HG03457 (cell line): ENCODE measurements around the gene RABGAP1.

Experiments used
- ATAC-seq: cut with Tn5 transposase; IDR thresholded peaks from one replicate; pipeline ENCODE4 v1.9.1; 2021; ENCODE audit warnings: moderate number of reproducible peaks; ENCODE audit not compliant: unreplicated experiment

The RABGAP1 gene

GRCh38 chr9:123007269-123007668 is 66.4 kb downstream of the RABGAP1 start:
- ATAC-seq = no peak

DNA sequence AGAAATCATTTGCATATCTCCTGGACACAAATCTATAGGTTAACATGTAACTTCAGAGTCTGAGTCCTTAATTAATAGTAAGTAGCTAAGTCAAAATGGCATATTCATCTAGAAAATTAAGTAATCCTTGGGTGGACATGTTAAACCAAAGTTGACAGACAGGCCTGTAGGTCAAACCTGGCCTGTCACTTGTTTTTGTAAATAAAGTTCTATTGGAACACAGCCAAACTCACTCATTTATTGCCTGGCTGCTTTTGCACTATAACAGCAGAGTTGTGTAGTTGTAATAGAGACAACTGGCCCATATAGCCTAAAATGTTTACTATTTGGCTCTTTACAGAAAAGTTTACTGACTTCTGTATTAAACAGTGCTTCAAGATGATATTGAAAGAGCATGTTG is 68.1 kb downstream of the RABGAP1 start:
- ATAC-seq = no peak

DNA sequence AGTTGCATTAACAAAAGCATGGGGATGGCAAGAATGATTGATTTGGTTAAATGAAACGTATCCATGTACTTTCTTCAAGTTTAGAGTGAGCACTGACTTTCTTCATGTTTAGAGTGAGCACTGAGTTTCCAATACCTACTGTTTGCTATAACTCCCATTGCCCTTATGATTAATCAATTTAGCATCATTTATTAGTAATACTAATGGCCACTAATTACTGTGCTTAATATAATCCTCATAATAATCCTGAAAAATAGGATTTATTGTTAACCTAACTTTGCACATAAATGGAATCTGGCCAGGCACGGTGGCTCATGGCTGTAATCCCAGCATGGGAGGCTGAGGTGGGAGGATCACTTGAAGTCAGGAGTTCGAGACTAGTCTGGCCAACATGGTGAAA is 70.6 kb downstream of the RABGAP1 start:
- ATAC-seq = no peak

DNA sequence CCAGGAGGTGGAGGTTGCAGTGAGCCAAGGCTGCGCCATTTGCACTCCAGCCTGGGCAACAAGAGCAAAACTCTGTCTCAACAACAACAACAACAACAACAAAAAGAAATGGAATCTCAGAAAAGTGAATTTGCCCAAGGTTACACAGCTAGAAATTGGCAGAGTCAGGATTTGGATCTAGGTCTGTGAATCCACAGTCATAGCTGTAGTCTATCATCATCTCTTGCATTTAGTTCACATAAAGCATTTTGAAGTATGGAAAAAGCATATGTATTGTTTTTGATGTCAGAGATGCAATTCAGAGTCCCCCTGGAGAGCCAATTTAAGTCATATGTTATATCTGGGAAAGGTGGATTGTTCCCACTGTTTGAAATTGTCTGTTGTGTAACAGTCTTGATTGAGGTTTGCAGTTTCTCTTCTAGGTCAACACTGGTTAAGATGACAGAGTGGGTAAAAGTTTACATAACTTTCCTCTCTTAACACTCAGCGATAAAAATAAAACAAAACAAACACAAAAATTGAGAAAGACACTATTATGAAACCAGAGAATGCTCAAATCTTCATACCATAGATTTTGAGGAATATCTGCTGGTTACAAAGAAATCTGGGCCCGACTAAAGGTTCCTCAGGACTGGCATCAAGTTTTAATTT is 71.2 kb downstream of the RABGAP1 start:
- ATAC-seq = no peak

- no peak for ATAC-seq
These were observed 75.8 kb downstream of the RABGAP1 start for GRCh38 chr9:123016631-123017030.

DNA sequence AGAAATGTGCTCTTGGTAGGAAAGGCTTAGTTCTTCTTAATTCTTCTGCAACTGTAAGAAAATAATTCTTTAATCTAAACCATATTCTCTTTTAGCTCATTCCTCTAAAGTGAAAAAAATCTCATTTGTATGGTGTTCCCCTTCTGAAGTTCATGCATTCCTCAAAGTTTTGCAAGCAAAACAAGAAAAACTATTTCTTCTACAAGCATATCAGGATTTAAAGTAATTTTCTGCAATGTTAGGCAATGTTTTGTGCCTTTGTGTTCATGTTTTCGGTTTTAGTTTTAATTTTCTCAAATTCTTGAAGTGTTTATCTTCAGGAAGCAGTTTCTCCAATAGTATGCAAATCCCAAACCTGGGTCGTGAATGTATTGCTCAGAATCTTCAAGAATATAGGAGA is 80.0 kb downstream of the RABGAP1 start:
- ATAC-seq = no peak

GRCh38 chr9:123026425-123026824 is 85.6 kb downstream of the RABGAP1 start:
- no peak for ATAC-seq

- ATAC-seq = no peak
These were observed 86.7 kb downstream of the RABGAP1 start for GRCh38 chr9:123027517-123027916.

DNA sequence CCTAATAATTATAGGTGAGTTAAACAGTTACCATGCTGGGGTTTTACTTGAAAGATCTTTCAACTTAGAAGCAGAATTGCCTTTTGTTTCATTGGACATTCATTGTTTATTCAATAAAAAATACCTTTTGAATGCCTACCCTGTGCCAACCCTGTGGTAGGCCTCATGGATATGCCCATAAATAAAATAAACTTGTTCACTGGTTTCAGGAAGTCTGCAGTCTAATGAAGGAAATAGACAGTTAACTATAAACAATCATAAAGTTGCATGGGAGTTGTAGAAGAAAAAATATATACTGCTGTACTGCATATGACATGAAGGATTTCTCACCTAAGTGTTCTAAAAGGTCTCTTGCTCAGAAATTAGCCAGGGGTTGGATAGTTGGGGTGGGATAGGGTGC is 87.3 kb downstream of the RABGAP1 start:
- ATAC-seq = no peak

GRCh38 chr9:123028973-123029372 is 88.2 kb downstream of the RABGAP1 start:
- ATAC-seq = no peak

DNA sequence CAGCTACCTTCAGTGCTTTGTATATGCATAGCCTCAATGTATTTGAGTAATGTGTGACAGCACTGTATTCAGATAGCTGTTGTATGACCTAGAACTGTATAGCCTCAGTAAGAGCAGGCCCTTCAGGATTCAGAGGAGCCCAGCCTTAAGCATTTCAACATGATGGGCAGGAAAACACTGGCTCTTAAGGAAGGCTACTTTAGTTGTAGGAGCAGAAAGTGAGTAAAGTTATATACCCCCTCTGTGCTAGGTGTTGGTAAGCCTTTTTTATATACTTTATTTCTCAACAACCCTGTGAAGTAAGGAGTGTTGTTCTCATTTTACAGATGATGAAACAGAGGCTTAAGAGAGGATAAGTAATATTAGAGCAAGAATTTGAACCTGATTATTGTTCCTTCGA is 91.1 kb downstream of the RABGAP1 start:
- ATAC-seq = no peak

- ATAC-seq = no peak
These were observed 92.5 kb downstream of the RABGAP1 start, which contains the start of gene GPR21 for GRCh38 chr9:123033352-123033751. TSS of gene GPR21 (plus strand) at chr9:123033667. CDS start at chr9:123034567, 900 bp downstream.

- ATAC-seq = no peak
These were observed 93.2 kb downstream of the RABGAP1 start for GRCh38 chr9:123033864-123034601.

GRCh38 chr9:123034881-123035510 is 94.2 kb downstream of the RABGAP1 start:
- ATAC-seq = no peak

DNA sequence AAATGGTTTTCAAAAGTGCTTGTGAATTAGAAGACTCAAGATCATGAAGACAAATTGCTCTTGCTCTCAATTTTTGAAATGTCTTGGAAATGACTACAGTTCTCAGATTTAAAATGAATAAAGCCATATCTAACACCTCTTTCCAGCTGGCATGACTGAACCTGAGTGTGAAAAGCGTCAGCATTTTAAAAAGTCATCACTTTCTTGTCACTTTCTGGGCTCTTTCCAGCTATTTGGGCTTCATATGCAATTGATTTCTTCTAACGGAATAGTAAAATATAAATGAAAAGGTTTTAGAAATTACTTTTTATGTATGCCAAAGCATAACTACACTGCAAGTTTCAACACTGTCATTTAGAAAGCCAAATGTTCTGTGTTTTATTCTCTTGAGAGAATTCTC is 95.0 kb downstream of the RABGAP1 start:
- ATAC-seq = no peak

- ATAC-seq = no peak
These were observed 96.2 kb downstream of the RABGAP1 start for GRCh38 chr9:123036893-123037545.

- ATAC-seq = no peak
These were observed 98.9 kb downstream of the RABGAP1 start for GRCh38 chr9:123039617-123040219.

DNA sequence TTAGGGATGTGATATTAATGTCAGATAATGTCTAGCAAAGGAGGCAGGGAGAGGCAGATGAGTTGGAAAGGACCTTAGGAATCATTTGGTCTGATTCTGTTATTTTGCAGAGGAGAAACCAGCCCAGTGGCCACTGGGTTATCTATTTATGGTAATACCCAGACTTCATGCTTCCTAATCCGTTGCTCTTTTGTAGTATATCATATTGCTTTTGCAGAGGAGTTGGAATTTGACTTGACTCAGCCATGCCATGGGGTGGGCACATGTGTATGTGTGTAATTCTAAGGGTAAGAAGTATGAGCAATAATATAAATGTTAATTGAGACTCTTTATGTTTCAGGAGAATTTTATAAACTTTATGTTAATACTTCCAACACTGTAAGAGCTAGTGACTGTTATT is 100.0 kb downstream of the RABGAP1 start:
- ATAC-seq = no peak

GRCh38 chr9:123041489-123041888 is 100.7 kb downstream of the RABGAP1 start:
- no peak for ATAC-seq

DNA sequence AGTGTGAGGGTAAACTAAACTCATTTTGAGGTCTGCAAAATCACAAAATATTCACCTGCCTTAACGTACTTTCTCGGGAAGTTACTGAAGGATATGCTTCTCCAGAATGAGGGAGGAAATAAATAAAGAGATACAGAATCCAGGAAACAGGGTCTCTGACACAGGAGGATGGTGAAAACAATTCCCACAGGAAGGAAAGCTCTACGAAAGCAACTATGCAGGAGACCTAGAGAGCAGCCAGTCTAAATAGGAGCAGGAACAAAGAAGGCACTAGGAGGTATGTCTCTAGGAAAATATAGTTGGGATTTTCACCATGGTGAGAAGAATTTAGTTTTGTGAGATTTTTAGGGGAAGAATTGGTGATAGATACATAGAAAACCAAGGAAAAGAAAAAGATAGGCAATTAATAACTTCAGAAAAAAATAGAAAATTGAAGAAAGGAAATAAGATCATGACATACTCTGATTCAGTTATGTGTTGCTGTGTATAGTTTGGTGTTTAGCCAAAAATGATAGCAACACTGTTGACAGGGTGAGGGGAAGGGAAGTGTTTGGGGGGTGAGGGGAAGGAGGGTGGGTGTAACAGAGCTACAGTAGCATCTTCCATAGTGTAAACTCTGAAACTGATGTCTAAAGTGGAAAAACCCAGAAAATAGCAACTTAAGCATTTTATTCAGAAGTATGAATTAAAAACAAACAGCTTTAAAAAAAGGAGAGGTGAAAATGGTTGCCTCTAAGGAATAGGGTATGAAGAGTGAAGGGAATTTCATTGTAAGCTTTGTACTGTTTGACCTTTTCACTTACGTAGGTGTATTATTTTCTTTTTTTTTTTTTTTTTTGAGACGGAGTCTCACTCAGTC is 102.5 kb downstream of the RABGAP1 start:
- no peak for ATAC-seq
